NCI-H2227 (cell line): ENCODE data around the gene MINDY1.

ENCODE experiments used
- DNase-seq: peaks from one replicate; lab custom pipeline; 2025; ENCODE audit not compliant: unreplicated experiment; lab: John Stamatoyannopoulos, UW

Gene MINDY1

DNA sequence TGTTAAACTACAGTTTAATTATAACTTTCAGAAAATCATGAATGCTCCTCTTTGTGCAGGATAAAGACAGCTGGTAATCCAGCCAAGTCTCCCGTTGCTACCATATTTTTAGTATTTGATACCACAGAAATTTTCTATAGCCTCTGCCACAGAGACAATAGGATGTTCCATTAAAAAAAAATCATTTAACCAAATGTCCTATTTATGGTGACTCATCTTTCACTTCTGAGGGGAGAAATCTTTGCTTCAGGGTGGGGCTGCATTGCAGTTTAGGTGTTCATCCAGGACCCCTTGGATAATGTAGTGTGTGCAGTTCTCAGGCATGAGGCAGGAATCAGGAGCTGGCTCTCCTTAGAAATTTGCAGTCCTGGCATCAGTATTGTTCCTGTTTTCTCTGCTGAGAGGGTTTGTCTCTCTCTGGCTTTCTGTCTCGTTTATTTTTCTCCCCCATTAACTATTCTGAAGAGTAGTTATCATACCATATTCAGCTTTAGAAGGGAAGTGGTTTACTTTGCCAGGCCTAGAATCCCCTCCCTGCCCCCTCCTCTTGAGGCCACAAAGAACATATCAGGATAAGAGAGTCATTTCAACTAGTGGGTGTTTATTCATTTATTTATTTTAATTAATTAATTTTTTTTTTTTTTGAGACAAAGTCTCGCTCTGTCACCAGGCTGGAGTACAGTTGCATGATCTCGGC is 4.6 kb upstream of the MINDY1 start:
- DNase-seq: peak; percentile 46

DNA sequence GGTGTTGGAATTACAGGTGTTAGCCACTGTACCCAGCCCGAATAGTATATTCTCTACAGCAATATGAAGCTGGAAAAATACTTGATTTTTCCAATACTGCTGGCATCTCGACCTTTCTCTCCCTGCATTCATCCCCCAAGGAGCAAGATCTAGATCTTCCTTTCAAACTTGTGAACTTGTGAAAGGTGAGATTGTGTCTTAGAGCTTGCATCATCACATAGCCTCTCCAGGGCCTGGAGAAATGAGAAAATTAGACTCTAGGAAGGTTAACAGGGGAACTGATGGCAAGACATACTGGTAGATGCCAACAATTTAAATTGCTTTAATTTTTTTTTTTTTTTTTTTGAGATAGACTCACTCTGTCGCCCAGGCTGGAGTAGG is 3.6 kb upstream of the MINDY1 start:
- DNase-seq: no peak

DNA sequence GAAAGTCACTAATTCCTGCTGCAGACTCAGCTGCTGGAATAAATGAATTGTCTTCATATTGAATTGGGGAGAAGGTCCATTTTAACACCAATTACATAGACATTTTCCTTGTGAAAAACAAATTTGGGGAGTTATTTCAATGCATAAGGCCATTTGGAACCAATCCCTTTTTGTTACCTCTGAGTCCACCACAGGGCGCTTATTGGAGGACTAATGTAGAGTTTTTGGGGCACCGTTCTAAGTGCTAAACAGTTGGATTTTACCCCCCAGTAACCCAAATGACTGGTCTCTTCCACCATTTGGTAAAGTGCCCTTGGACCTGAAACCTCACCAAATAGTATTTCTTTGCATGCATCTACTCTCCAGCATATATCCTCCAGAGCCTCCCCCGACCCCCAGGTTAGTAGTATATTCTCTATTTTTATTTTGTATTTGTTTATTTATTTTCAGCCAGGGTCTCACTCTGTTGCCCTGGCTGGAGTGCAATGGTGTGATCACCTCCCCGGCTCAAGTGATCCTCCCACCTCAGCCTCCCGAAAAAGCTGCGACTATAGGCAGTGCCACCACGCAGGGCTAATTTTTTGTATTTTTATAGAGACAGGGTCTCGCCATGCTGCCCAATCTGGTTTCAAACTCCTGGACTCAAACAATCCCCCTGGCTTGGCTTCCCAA is 3.1 kb upstream of the MINDY1 start:
- no peak for DNase-seq

DNA sequence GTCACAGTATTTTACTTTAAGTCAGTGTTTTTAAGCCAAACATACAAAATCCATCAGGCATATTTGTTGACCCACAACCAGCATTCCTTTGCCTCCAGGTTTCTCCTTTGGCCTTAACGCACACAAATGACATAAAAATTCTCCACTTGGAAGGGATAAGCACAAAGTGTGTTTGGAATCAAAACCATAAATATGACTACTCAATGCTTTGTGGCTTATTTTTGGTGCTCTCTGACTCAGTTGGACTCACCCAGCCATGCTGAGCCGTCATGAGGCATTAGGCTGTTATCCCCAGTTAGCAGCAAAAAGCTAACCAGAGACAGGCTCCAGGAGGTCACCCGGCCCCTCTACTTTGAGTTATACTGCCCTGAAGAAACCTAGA is 2.5 kb upstream of the MINDY1 start:
- no peak for DNase-seq

DNA sequence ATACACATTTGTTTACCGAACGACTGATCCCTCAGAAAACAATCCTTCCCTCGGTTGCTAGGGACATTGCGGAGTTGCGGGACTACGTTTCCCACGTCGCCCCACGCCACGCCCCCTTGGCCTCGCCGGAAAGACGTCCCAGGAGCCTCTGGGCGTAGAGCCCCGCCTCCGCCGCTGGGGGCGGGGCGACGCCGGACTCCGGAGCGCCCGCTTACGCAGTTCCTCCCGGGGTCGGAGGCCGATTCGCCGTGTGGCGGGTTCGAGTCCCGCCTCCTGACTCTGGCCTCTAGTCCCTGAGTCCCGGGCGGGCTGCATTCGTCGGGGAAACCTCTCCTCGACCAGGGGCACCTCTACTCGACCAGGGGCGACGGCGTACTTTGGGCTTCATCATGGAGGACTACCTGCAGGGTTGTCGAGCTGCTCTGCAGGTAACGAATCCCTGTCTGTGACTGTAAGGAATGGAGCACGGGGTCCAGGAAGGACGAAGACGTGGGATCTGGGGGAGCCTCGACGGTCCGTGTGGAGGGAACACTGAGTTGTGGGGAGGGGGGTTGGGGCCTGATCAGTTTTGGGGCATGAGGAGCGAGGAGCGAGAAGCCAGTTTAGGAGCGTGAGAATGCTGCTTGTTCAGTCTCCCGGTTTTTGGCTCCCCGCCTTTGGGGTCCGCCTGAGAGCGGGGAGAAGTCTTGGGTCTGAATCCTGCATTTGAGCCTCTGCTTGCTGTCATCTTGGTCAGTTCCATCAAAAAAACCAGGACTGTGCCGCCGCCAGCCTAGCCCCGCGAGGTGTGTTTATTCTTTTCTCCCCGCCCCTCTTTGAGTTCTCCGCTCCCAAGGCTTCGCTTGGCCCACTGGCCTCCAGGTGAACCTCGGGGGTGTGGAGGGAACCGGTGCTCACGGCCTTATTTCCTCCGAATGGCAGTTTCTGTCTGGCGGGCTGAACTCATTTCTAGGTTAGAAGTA is 1.8 kb upstream of the MINDY1 start, which contains the start of gene PRUNE1:
Gene PRUNE1 (plus strand): TSS at position 206 of the 962 bp plus-strand sequence. CDS start 184 bp downstream, at position 390.
- peak; percentile 99 for DNase-seq

DNA sequence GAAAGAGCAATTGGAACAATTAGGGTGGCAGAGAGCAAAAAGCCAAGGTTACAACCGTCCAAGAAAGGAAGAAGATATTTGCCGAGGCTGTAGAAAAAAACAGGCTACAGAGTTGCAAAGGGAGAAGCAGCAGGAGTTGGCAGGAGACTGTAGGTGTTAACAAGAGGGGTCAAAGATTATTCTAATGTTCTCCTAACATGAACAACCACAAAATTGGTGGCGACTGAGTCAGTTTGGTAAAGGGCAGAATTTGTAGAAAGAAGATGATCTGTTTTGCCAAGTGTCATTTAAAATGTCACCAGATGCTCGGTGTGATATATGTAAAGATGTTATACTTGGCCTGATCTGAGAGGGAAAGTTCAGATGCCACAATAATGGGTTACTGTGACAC is 1.1 kb upstream of the MINDY1 start:
- DNase-seq: no peak

DNA sequence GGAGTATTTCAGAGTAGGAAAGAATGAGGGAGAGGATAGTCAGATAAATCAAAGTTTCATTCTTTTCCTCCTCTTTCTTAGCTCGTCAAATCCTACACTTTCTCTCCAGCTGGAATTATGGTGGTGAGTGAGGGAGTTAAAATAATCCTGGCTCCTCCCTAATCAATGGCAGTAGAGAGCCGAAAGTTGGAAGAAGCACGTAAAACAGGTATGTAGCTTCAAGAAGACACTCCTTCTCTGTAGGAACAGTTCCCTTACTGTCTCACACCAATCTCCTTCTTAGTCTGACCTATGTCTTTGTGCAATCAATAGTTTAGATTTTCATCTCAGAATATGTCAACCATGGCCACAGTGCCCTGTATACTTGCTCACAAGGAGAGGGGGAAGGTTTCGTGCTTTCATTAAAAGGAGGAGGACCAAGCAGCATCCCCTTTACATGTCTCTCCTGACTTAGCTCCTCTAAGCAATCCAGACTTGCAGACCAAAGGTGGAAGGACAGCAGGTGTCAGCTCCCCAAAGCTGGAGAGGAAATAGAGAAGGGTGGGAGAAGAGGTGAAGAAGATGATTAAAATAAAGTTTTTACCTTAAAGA is 878 bp downstream of the MINDY1 start:
- no peak for DNase-seq

DNA sequence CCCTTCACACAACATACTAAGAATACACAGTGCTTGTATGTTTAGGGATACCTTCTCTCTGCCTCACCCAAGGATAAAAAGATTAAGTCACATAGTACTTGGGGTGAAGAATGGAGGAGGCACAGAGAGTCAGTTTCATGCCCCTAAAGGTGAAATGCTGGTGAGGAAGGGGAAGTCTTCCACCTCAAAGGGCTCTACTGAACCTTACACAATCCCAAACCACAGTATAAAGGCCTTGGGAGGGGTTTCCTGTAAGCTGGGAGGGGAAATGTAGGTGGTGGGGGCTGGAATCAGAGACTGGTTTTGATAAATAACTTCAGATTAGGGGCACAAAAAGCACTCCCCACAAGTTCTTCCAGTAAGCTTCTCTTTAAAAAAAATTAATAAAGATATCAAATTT is 3.5 kb downstream of the MINDY1 start:
- no peak for DNase-seq

DNA sequence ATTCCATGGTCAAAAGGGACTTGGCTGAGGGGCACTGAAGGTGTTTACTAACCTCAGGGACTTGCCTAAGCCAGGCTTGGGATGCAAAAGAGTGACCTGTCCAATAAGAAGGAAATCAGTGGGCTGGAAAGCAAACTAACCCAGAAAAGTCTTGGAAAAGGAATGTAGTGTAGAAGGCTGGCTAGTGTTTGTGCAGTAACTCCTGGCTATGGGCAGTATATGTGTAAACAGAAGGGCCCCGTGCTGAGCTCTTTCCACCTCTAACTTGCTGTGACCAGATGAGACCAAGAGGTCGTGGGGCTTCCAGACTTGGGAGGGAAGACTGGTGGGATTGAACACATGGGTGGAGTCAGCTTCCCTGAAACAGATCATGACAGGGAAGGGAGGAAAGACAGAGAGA is 4.1 kb downstream of the MINDY1 start:
- no peak for DNase-seq

DNA sequence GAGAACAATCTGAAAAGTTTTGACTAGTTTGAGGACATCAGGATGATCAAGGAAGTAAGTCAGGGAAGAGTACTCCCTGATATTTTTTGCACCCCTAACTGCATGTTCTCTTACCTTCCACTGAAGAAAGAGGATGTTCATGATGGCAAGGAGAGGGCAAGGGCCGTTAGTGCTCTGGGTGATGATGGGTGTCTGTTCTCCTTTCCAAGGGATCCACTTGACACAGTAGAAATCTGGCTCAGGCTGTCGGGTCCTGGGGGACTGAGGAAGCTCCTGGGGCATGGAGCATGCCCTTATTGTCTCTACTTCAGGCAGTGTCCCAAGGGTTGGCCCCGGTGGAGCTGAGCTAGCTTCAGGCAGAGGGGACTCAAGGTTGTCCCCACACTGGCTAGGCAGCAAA is 4.7 kb downstream of the MINDY1 start:
- no peak for DNase-seq

DNA sequence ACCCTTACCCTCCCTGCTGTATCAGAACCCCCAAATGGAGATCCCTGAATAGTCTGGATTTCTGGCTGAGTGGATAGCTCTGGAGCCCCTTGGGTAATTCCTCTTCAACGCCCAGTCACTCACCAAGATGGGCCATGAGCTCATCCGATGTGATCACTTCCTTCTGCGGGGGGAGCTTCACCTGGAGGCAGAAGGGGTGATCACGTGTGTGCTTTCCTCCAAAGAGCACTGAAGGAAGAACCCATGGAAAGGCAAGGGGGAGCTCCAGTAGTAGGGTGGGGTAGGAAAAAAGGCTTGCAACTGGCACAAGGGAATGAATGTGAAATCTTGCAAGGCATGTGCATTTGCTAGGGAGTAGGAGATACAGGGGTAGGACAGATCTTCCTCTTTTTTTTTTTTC is 5.1 kb downstream of the MINDY1 start:
- DNase-seq: peak; percentile 14

DNA sequence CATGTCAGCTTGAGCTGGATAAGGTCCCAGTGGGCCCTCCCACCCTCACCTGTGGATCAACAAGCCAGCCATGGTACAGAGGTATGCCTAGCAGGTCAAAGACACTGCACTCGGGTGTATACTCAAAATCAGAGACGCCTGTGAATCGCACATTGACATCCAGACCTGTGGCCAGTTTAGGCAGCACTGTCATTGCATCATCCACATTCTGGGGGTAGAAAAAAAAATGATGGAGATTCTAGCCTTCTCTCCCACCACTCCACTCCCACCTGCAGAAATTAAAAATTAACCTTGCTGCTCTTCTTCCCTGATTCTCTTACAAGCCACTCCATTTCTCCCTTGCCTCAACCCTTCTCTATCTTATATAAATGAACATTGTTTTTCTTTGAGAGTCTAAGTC is 6.3 kb downstream of the MINDY1 start:
- no peak for DNase-seq

DNA sequence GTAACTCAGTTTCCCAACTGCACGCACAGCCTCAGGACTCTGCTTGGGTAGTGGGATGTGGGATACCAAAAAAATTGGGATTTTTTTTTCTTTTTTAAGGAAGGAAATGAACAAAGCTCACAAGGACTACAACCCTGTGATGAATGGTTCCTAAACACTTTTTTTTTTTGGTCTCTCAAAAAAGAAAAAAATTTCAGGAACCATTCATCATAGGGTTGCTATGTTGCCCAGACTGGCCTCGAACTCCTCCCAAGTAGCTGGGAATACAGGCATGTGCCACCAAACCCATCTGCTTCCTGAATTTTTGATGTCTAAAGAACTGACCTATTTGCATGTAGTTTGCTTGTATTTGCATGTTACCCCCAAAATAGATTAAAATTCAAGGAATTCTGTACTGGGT is 6.8 kb downstream of the MINDY1 start:
- DNase-seq: no peak

DNA sequence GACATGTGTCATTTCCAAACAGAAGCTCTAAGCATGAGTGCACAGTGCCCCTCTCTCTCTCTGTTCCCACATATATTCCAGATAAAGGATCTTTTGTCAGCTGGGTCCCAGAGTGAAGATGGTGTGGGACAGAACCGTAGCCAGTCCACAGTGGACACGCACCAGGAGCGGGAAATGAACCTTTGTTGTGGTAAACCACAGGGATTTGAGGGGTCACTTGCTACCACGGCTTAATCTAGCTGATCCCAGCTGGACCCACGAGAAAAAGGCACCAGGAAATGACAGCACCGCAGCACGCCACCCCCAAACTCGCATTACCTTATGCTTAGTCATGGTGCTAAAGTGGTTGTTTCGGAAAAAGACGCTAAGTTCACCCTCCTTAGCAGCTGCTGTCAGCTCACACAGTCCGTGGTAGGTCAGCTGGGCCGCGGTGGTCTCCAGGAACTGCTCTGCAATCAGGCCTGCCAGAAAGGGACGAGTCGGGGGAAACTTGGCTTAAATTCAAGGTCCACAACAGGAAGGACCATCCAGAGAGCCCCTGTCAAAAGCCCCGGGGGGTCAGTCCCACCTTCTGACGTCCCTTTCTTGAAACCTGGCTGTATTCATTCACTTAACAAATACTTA is 7.5 kb downstream of the MINDY1 start:
- DNase-seq: no peak

DNA sequence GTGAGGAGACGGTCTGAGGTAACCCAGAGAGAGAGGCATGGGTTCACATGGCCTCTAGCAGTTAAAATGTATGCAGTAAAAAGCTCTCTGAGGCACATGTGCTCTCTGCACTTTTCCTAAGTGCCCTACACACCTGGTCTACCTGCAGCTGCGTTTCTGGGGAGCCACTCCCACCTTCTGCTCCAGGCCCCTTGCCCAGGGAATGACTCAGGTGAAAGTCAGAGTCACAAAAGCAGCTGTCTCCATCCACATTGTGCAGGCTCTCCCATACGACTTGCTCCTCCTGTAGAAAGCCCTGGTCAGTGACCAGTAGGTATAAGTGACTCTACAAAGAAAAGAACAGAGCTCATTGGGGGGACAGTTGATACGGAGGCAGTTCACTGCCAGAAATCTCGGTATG is 8.8 kb downstream of the MINDY1 start:
- DNase-seq: no peak

DNA sequence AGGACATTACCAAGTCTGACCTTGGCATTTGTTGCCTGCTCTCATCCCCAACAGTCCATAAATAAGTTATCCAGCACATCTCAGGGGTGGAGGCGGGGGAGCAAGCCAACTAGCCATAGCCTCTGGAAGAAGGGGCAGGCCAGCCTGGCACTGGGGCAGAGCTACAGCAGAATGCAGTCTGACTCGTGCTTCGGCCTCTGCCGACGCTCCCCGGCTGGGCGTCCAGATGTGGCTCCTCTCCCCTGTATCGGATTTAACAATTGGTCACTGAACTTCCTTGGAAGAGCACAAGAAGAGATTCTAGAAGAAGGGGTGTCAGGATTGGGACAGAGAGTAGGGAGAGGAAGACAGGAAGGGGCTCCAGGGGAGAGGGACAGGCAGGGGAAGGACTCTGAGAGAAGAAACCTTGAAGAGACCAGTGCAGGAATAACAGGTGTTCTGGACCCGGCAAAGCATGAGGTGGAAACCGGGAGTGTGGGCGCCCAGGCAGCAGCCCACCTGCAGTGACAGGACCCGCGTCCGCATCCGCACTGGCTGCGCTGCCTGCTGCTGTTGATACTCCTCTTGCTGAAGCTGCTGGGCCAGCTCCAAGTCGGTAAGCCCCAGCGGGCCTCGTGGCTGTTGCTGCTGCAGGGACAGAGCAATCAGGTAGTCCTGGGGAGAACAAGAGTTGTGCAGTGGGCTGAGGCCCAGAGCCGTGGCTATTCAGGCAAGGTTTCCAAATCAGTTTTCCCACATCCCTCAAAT is 9.4 kb downstream of the MINDY1 start:
- DNase-seq: no peak

DNA sequence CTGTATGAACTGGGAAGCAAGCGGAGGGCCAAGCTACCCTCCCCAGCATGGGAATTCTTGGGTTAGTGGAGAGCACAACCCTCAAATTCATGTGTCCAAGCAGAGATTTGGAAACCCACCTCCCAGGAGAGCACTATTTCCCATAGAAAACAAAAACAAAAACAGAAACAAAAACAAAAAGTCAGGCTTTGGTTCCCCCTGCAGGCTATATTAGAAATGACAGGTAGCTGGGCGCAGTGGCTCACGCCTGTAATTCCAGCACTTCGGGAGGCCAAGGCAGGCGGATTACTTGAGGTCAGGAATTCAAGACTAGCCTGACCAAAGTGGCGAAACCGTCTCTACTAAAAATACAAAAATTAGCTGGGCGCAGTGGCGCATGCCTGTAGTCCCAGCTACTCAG is 10.8 kb downstream of the MINDY1 start:
- DNase-seq: peak; percentile 51

DNA sequence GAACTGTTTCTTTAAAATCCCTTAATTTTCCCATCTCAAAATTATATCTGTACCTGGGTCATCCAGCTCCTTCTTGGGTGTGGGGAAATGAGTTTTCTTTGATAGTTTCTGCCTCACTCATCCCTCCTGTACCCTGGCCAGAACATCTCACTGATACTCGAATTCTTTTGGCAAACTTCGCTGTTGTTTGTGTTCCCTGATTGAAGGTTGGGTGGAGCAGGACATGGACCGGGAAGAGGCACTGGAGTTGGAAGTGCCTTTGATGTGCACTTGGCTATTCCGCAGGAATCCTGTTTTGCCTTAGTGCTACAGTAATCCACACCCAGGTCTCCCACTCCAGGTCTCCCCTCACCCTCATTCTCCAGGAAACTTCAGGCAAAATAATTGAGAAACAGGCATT is 11.2 kb downstream of the MINDY1 start:
- DNase-seq: no peak

DNA sequence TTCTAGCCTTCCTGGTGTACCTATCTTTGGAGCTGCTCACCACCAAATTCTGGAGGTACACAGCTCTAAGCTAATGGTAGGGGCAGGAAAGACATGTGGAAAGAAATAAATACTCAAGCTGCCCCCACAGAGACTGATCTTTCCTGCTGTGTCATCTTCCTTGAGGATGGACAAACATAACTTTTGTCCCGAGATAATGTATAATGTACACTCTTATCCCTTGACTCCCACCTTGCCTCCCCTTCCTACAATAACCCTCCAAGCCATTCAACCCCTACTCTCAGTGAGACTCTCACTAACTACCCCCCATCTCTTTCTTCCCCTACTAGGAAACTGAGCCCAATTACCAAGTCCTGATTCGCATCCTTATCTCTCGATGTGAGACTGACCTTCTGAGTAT is 12.5 kb downstream of the MINDY1 start:
- DNase-seq: no peak

DNA sequence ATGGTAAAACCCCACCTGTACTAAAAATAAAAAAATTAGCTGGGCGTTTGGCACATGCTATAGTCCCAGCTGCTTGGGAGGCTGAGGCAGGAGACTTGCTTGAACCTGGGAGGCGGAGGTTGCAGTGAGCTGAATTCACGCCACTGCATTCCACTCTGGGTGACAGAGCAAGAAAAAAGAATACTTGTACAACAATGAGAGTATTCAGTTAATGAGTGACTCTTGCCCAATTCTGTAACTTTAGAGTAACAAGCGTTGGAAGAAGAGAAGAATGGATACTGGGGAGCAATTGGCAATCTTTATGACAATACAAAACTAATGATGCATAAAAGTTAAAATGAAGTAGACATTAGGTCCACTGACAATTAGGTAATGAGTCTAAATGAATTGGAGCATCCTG is 14.1 kb downstream of the MINDY1 start:
- DNase-seq: no peak
